ENCODE results near the gene NOSTRIN.

DNA sequence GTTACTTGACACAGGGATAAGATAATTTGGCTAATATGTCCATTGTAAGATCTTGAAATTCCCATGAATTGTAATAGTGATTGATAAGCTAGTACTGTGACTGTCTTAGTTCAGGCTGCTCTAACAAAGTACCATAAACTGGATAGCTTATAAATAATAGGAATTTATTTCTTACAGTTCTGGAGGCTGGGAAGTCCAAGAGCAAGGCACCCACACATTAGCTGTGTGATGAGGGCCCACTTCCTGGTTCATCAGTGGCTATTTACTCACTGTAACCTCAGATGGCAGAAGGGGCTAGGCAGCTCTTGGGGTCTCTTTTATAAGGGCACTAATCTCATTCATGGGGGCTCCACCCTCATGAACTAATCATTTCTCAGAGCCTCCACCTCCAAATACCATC is 28.5 kb downstream of the NOSTRIN start:
- no peak for TF ChIP-seq POLR2A (IDR thresholded peaks at IDR 0.05)
- TF ChIP-seq, protein P1, sequence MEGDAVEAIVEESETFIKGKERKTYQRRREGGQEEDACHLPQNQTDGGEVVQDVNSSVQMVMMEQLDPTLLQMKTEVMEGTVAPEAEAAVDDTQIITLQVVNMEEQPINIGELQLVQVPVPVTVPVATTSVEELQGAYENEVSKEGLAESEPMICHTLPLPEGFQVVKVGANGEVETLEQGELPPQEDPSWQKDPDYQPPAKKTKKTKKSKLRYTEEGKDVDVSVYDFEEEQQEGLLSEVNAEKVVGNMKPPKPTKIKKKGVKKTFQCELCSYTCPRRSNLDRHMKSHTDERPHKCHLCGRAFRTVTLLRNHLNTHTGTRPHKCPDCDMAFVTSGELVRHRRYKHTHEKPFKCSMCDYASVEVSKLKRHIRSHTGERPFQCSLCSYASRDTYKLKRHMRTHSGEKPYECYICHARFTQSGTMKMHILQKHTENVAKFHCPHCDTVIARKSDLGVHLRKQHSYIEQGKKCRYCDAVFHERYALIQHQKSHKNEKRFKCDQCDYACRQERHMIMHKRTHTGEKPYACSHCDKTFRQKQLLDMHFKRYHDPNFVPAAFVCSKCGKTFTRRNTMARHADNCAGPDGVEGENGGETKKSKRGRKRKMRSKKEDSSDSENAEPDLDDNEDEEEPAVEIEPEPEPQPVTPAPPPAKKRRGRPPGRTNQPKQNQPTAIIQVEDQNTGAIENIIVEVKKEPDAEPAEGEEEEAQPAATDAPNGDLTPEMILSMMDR (IDR thresholded peaks at IDR 0.05) = no peak

Measured in prostate gland (tissue), 2 donors.